GM18868 (cell line): ENCODE data around the gene EAF1.
"Not testable (repeated sequence)": the region's sequence is repeated elsewhere in the genome, so short reads cannot be mapped to it uniquely, and the experiment has no call there.

Source experiments
- ATAC-seq: cut with Tn5 transposase; IDR thresholded peaks from one replicate; pipeline ENCODE4 v1.9.1; 2021; ENCODE audit warnings: mild to moderate bottlenecking, moderate library complexity; ENCODE audit not compliant: unreplicated experiment

The EAF1 gene

DNA sequence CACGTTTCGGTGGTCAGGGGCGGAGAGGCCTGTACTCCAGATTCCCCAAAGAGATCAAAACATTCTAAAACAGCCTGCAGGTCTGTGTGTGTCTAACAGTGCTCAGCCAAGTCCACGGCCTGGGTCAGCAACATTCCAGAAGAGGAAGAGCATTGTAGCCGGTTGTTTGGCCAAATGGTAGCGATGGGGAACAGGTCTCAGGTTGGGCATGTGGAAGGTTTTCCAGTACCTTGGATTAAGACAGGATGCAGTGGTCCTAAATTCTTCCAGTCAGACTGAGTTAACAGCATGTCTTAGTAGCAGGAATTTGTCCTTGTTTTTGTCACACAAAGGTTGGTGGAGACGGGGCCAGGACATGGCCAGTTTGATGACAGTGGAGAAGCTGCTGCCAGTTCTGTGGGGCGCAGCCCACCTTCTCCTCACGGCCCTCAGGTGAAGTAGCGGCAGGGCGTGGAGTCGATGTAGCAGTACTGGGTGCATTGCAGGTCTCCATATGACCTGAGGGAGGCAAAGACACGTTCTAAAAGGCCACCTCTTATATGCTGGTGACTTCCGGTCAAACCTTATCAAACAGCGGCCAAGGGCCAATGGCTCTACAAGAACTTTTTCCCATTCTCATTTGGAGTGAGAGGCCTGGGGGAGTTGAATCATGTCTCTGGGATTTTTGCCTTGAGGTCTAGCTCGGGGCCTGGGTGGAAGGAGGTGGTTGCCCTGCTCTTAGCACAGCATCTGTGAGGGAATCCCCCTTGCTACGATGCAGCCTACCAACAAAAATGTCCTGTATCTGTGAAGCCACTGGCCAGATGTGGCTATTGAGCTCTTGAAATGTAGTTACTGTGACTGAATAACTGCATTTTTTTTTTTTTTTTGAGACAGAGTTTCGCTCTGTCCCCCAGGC lies 24.1 kb downstream of the EAF1 start:
- ATAC-seq = no peak

DNA sequence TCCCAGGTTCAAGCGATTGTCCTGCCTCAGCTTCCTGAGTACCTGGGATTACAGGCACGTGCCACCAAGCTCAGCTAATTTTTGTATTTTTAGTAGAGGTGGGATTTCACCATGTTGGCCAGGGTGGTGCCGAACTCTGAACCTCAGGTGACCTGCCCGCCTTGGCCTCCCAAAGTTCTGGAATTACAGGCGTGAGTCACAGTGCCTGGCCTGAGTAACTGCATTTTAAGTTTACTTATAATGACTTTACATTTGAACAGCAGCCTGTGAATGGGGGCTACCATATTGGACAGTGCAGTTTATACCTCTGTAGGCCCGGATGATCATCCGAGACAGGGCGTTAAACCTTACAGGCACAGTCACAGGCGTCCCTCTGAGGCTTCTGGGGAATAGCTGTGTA lies 24.8 kb downstream of the EAF1 start:
- no peak for ATAC-seq

DNA sequence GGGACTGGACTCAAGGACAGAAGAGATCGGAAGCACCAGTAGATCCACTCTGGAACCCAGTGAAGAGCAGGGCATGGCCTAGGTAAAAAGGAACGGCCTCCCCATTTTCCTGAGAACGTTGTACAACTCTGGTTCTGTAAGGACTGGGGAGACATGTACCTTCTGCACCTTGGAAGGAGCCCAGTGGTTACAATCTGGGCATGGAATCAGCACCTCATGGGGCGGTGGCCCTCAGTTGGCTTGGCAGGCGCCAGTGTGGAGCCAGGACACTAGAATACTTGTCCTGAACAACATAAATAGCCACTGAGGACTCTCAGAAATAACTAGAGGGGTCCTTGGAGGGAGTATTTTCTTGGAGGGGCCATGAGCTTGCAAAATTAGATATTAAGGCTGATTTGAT lies 25.6 kb downstream of the EAF1 start:
- no peak for ATAC-seq

DNA sequence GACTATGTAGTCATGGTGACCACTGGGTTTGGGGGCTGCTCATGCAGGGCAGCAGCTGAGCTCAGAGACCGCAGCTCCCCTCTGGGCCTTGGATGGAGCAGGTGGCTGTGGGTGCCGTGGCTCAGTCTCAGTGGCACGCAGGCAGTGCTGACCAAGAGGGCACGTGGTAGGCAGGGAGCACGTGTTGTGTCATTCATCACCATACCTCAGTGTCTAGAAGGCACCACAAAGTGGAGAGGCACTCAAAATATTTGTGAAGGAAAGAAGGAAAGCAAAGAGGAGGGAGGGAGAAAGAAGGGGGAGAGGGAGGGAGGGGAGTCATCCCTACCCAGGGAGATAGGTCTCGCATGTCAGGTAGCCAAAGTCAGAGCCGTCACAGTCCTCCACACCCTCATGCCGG lies 26.1 kb downstream of the EAF1 start:
- ATAC-seq = no peak

DNA sequence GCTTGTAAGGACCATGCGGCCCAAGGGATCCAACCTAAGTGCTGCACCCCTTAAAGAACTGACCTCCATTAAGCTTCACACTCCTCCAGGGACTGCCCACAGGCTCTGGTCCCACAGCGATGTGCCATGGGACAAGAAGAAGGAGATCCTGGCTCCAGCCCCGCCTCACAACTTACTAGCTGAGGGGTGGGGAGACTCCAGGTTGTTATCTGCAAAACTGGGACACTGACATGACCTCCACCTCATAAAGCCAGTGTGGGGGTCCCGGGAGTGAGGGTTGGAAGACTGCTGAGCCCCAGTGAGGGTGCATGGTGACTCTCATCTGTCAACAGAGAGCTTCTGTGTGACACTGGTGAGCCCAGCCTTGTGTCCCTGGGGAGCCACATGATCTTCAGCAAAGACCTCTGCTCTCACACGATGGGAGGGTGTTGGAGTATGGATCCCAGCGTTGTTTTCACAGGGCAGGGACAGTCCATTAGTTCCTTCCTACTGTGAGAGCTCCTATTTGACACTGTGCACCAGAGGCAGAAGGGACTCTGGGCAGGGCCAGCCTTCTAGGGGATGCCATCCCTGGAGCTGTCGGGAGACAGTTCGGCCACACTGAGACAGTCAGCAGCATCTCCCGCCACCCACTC lies 26.7 kb downstream of the EAF1 start:
- no peak for ATAC-seq

DNA sequence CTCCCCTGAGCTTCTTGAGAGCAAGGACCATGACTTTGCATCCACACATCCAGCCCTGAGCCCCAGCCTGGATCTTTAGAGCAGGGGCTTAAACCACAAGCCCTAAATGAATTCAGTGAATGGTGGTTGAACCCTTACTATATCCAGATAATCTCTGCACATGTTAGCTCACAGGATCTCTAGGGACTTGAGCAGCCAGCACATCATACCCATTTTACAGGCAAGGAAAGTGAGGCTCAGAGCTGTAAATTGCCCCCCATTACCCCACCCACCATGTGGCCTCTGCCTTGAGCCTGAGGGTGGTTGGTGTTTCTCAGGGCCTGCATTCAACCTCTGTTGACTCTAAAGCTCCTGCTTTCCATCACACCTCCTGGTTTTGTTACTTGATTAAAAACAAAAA lies 27.6 kb downstream of the EAF1 start:
- ATAC-seq = no peak

DNA sequence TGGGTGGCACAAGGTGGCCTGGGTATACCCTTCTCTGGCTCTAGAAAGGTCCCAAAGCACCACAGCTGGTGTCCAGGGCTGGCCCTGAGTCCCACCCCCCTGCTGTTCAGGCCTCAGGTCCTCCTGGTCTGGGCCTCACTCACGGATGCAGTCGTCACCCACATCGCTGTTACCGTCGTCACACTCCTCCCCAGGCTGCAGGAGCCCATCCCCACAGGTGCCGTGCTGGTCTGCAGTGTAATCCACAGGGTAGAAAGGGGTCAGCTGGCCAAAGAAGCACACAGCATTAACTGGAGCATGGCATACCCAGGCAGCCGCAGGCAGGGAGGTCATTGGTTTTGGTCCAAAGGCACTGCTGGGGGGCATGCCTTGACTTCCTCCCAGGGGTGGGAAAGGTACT lies 28.4 kb downstream of the EAF1 start:
- no peak for ATAC-seq

DNA sequence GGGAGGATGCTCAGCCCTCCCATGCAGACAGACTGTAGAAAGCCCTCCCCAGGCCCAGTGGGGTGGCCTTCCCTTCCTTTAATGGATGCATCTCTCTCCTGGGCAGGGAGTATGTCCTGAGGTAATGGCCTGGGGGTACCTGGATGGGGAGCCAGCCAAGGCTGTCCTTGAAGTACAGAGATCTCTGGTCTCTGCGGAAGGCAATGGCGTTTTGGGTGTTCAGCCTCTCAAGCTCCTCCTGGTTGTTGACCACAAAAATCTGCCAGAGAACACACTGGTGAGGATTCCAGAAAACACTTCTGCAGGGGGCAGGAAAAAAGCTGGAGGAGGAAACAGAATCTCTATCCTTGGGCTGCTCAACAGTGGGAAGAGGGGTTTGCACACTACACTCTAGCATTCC lies 28.9 kb downstream of the EAF1 start:
- ATAC-seq = no peak

DNA sequence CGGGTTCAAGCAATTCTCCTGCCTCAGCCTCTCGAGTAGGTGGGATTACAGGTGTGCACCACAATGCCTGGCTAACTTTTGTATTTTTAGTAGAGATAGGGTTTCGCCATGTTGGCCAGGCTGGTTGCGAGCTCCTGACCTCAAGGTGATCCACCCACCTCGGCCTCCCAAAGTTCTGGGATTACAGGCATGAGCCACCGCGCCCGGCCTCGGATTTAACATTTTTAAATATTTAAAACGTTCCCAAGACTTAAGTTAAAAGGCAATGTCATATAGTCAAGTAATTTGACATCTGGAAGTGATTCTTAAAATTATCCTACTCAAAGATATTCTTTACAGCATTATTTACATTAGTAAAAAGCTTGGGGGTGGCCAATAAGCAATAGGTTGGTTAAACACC lies 29.5 kb downstream of the EAF1 start:
- ATAC-seq = not testable (repeated sequence)

DNA sequence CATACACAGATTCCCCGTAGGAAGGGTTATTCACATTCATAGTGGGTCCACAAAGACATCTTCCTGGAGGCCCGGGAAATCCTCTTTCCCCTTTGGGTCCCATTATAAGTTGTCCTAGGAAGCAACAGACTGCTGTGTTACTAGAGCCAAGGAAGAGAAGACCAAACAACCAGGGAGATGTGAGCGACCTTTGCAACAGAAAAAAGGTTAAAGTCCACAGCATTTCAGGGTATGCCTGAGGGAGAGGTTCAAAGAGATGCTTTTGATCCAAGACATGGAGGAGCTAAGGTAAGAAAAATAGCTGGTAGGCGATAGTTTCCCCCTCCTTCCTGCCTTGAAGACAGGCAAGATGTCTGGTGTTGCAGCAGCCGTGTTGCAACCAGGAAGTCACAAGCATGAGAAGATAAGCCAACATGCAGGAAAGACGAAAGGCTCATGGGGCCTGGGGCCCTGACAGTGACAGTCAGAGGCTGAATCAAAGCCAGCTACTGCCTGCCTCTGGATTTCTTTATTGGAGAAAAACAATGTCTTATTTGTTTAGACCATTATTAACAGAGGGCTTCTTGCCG lies 30.9 kb downstream of the EAF1 start:
- ATAC-seq = no peak

DNA sequence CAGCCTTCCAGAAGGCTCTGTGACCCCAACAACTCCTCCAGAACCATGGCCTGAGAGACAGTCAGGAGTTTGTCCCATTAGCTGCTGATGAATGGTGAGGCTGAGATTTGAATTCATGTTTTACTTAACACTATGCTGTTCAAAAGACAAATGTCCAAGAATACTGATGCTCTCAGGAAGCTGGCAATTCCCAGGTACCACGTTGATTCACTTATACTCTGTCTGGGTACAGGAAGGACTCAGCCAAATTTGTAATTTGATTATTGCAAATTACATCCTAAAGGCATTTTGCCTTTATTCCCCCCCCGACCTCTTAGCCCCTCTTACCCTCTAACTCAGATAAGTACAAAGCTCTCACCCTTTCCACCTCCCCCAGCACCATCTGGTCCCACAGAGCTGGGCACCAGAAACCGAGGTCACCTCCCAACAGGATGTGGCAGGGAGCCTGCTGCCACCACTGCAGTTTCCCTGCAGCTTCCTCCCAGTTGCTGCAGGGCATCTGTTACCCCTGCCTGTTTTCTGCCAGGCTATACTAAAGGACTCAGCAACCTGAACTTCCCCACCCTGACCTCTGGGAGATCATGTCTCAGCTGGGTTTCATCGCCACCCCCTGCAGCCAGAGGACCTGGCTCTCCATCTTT lies 33.6 kb downstream of the EAF1 start:
- ATAC-seq = no peak

DNA sequence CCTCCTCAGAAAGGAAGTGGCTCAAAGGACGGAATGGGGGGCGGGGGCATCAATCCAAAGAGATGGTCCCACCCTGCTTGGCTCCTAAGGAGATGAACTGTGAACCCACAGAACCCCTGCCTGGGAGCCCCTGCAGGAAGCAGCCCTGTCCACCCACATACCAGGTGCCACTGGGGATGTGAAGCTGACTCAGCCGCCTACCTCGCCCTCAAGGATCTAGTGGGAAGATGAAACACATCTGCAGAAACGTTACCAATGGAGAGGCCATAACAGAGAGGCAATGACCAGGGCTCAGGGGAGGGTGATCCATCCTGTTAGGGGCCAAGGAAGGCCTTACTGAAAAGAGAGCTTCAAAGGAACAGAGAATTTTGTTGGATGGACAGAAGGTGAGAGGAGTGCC lies 35.1 kb downstream of the EAF1 start:
- ATAC-seq = no peak

DNA sequence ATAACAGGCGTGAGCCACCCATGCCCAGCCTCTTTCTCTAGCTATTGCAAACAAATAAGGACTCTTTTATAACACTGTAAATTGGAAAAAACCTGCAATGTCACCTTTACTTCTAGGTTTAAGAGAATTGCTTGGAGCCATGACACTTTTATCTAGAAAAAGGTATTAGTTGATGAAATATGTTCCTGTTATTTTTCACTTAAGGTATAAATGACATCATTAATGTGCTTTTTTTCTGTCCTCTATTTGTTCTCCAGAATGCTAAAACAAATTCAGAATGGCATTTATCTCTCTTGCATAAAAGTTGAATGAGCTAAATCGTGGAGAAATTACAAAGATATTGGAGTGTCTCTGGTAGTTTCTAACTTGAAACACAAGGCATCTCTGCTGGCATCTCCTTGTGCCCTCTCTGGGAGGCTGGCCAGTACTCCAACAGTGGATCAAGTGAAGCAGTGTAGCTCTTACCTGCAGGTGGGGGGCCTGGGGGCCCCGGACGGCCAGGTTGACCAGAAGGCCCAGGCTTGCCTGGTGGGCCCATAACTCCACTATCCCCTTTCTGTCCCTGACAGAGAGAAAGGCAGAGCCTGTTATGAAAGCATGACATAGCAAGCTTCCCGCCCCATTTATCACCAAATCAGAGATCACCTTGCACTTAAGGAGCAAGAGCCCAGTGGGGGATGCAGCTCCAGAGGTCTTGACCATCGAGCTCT lies 38.6 kb downstream of the EAF1 start:
- ATAC-seq = no peak

DNA sequence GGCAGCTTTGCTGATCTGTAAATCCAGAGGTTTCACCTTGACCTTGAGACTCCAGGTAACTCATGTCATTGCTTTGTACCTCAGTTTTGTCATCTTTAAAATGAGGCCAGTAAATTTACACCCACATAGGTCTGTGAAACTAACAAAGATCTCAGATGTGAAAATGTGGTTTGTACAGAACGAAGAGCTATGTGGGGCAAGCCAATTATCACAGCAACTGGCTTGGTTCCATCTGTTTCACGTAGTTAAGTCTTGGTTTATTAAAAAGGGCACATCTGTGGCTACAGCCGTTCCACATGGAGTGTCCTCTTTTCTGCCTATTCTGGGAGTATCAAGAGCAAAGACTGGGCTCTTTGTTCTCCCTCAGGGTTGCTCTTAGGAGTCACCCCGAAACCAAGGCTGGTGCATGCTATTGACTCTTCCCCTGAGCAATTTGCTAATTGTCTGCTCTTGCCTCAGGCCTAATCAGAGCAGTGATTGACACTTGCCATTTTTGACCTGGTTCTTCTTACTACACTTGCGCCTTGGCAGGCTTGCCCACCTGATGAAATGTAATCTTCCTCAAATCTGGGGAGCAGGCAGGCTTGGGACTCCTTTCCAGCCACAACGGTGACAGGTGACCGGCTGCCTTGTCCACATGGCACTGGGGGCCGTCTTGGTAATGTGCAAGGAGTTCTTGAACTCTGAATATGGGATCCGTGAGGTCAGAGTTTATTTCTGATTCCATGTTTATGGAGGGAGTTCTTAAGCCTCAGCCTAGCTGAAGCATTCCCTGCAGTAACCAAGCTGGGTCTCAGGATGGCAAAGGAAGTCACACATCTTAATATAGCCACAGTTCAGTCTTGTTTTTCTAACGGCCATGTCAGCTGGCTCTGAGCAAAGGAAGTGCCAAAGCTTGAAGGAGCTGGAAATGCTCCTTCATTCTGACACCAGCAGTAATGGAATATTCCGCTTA lies 40.1 kb downstream of the EAF1 start:
- ATAC-seq = peak; percentile 83

DNA sequence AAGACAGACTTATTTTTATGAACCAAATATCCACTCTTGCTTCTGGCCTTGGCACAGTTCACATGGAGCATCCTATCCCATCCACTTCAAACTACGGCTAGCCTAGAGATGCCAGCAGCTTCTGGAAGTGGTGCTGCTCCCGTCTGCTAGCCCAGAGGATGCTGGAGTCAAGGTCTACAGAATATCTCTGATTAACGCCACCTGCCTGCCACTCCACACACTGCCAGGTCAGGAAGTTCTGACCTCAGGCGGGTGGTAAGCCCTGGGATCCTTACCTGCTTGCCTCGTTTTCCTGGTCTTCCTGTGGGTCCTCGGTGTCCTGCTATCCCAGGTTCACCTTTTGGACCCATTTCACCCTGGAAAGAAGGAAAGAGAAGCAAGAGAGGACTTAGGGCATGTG lies 42.9 kb downstream of the EAF1 start:
- no peak for ATAC-seq

DNA sequence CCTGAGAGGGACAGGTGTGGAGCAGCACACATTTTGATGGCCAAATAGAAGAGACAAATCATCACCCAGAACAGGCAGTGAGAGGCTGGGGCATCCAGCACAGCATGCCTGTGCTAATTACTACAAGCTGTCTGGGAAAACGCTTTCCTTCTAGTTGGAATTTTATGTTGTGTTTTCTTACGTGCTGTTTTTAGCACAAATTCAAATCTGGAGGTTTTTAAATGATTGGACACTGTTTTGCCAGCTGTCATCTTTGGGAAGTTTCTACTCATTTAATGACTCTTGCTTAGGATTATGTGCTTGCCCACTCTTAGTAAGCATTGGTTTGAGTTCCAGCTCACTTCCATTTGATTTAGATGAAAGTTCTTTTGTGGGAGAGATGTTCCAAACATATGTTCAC lies 43.5 kb downstream of the EAF1 start:
- ATAC-seq = no peak

DNA sequence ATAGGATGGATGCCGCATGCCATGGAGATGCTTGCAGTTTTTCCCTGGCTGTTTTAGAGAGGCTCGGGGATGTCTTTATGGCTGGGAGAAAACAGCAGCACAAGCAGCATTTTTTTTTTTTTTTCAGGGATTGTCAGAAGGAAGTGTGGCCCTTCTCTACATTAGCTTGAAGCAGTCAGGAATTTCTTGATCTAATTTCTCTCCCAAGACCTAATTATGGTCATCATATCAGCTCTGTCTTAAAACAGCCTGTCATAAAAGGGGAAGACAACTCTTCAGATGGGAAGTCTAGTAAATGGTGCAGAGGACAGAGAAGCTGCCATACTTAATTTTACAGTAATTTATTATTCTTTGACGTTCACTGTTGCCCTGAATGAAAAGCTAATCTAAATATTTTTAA lies 44.5 kb downstream of the EAF1 start:
- no peak for ATAC-seq

DNA sequence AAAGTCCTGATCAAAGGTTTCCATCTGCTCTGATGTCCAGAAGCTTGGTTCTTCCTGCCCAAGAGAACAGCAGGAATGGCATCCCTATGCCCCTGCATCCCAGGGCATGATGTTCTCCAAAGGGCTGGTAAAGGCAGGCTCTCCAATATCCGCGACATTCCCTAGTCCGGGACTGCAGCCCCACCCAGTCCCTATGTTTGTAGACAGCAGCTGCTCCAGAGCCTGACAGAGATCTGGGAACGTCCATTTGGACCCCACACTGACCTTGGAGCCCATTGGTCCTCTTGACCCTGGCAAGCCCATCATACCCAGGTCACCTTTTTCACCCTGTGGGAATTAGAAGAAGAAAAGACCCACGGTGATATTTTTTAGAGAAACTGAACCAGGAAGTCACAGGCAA lies 47.8 kb downstream of the EAF1 start:
- ATAC-seq = no peak

DNA sequence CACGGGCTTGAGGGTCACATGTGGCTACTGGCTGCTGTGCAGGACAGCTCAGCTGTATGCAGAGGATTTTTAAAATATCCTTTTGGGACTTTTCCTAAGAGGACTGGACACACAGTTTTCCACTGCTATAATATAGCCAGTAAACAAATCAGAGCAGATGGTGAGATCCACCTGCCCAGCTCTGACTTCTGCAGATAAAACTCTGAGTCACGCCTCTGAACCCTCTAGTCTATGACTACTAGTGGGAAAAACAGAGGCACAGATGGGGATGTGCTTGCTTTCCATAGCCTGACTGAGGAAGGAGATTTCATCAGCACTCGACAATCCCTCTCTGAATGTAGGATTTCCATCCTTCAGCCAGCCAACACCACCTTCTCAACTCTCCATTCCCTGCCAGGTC lies 49.0 kb downstream of the EAF1 start:
- ATAC-seq = no peak
